Adrenal gland (tissue), 5 donors: ENCODE data around the gene OGT.

Experiments
- CTCF ChIP-seq, 6 experiments: fragments of 450-650 bp in 4 of 6; fragments of 200-600 bp in 2 of 6; sonication (generic) in 1 of 6; IDR thresholded peaks; 1 replicate in 5 of 6; 2 replicates in 1 of 6; pipeline versions ENCODE4 v1.5.1 to v1.8.0; 2016 to 2021; ENCODE audit warnings: antibody characterized with exemption in 6 of 6, mild to moderate bottlenecking in 2 of 6, moderate library complexity in 1 of 6
- POLR2A ChIP-seq, 2 donors: fragments of 450-650 bp; IDR thresholded peaks; one replicate each; pipeline ENCODE4 v1.6.1; 2017; ENCODE audit warnings: antibody characterized with exemption in 2 of 2, mild to moderate bottlenecking in 2 of 2, moderate library complexity in 1 of 2
- donor health status: DM: no; HTN: no; CAD: no.

DNA sequence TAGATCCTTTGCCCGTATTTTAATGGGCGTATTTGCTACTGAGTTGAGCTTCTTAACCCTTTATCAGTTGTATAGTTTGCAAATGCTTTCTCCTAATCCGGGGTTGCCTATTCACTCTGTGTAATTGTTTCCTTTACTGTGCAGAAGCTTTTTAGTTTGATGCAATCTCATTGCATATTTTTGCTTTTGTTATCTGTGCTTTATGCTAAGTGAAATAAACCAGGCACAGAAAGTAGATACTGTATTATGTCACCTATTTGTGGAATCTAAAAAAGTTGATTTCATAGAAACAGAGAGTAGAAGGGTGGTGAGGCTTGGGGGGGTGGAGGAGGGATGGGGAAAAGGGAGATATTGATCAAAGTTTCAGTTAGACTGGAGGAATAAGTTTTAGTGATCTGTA is 17.7 kb downstream of the OGT start:
- TF ChIP-seq POLR2A (IDR thresholded peaks at IDR 0.05) (no peak), CTCF (IDR thresholded peaks at IDR 0.05) (no peak)
